ENCODE measurements around the gene RAB37.

The RAB37 gene

GRCh38 chr17:74776044-74776962 lies 39.2 kb downstream of the RAB37 start, which contains the start of gene NAT9:
Gene NAT9, minus strand, starts transcription at chr17:74776345. Its CDS starts 647 bp downstream, at chr17:74775698.
- H3K27ac ChIP-seq (ENCODE audit: low read length) = peak within 1 kb of the TSS; percentile 24
- peaks cover 20% of the 10 kb centered on the region for H3K36me3 ChIP-seq (ENCODE audit: control insufficient read depth, low read depth, low read length)
- no peaks in the 10 kb centered on the region for H3K9me3 ChIP-seq (ENCODE audit: control insufficient read depth, low read depth, low read length)
- peak within 1 kb of the TSS; percentile 83 for H3K9ac ChIP-seq (ENCODE audit: low read length)
- no peaks in the 10 kb centered on the region for H3K27me3 ChIP-seq (ENCODE audit: control insufficient read depth, insufficient read depth, low read length)
- H3K4me1 ChIP-seq (ENCODE audit: control insufficient read depth, low read depth, low read length) = no peaks in the 10 kb centered on the region
- H3K4me3 ChIP-seq (ENCODE audit: low read length) = peak within 1 kb of the TSS; percentile 98

GRCh38 chr17:74776990-74777389 lies 39.9 kb downstream of the RAB37 start:
- H3K9me3 ChIP-seq (ENCODE audit: control insufficient read depth, low read depth, low read length) = no peaks in the 10 kb centered on the region
- H3K4me3 ChIP-seq (ENCODE audit: low read length) = peak overlapping the region; percentile 98
- peaks cover 13% of the 10 kb centered on the region for H3K36me3 ChIP-seq (ENCODE audit: control insufficient read depth, low read depth, low read length)
- peak overlapping the region; percentile 51 for H3K9ac ChIP-seq (ENCODE audit: low read length)
- no peaks in the 10 kb centered on the region for H3K27me3 ChIP-seq (ENCODE audit: control insufficient read depth, insufficient read depth, low read length)
- no peak overlapping the region for H3K27ac ChIP-seq (ENCODE audit: low read length)
- no peaks in the 10 kb centered on the region for H3K4me1 ChIP-seq (ENCODE audit: control insufficient read depth, low read depth, low read length)

- H3K36me3 ChIP-seq (ENCODE audit: control insufficient read depth, low read depth, low read length) = peaks cover 5% of the 10 kb centered on the region
- H3K4me1 ChIP-seq (ENCODE audit: control insufficient read depth, low read depth, low read length) = peaks cover under 1% of the 10 kb centered on the region
These were observed 41.0 kb downstream of the RAB37 start for GRCh38 chr17:74777901-74778515.

GRCh38 chr17:74778960-74779359 lies 41.9 kb downstream of the RAB37 start:
- H3K36me3 ChIP-seq (ENCODE audit: control insufficient read depth, low read depth, low read length) = peaks cover 5% of the 10 kb centered on the region

More at GRCh38 chr17:74777901-74778515, 41.0 kb downstream of the RAB37 start:
- no peak overlapping the region for H3K27ac ChIP-seq (ENCODE audit: low read length)
- H3K9ac ChIP-seq (ENCODE audit: low read length) = no peak overlapping the region
- no peaks in the 10 kb centered on the region for H3K9me3 ChIP-seq (ENCODE audit: control insufficient read depth, low read depth, low read length)
- H3K4me3 ChIP-seq (ENCODE audit: low read length) = no peak overlapping the region
- no peaks in the 10 kb centered on the region for H3K27me3 ChIP-seq (ENCODE audit: control insufficient read depth, insufficient read depth, low read length)

GRCh38 chr17:74779501-74779900 lies 42.4 kb downstream of the RAB37 start:
- Histone ChIP-seq H3K9me3 (ENCODE audit: control insufficient read depth, low read depth, low read length) (no peaks in the 10 kb centered on the region), H3K9ac (ENCODE audit: low read length) (no peak overlapping the region), H3K4me1 (ENCODE audit: control insufficient read depth, low read depth, low read length) (peaks cover 7% of the 10 kb centered on the region), H3K4me3 (ENCODE audit: low read length) (no peak overlapping the region), H3K27ac (ENCODE audit: low read length) (no peak overlapping the region), H3K27me3 (ENCODE audit: control insufficient read depth, insufficient read depth, low read length) (no peaks in the 10 kb centered on the region), H3K36me3 (ENCODE audit: control insufficient read depth, low read depth, low read length) (peaks cover 5% of the 10 kb centered on the region)

More at GRCh38 chr17:74778960-74779359, 41.9 kb downstream of the RAB37 start:
- Histone ChIP-seq H3K27me3 (ENCODE audit: control insufficient read depth, insufficient read depth, low read length) (no peaks in the 10 kb centered on the region), H3K9ac (ENCODE audit: low read length) (no peak overlapping the region), H3K27ac (ENCODE audit: low read length) (no peak overlapping the region), H3K4me1 (ENCODE audit: control insufficient read depth, low read depth, low read length) (peaks cover 5% of the 10 kb centered on the region), H3K9me3 (ENCODE audit: control insufficient read depth, low read depth, low read length) (no peaks in the 10 kb centered on the region), H3K4me3 (ENCODE audit: low read length) (no peak overlapping the region)

- Histone ChIP-seq H3K27ac (ENCODE audit: low read length) (no peak overlapping the region), H3K27me3 (ENCODE audit: control insufficient read depth, insufficient read depth, low read length) (no peaks in the 10 kb centered on the region), H3K9ac (ENCODE audit: low read length) (no peak overlapping the region), H3K9me3 (ENCODE audit: control insufficient read depth, low read depth, low read length) (no peaks in the 10 kb centered on the region), H3K36me3 (ENCODE audit: control insufficient read depth, low read depth, low read length) (peaks cover 5% of the 10 kb centered on the region), H3K4me3 (ENCODE audit: low read length) (no peak overlapping the region), H3K4me1 (ENCODE audit: control insufficient read depth, low read depth, low read length) (peaks cover 7% of the 10 kb centered on the region)
These were observed 42.9 kb downstream of the RAB37 start for GRCh38 chr17:74779948-74780400.

- Histone ChIP-seq H3K27me3 (ENCODE audit: control insufficient read depth, insufficient read depth, low read length) (no peaks in the 10 kb centered on the region), H3K27ac (ENCODE audit: low read length) (no peak overlapping the region), H3K9ac (ENCODE audit: low read length) (no peak overlapping the region), H3K9me3 (ENCODE audit: control insufficient read depth, low read depth, low read length) (no peaks in the 10 kb centered on the region), H3K4me3 (ENCODE audit: low read length) (no peak overlapping the region), H3K36me3 (ENCODE audit: control insufficient read depth, low read depth, low read length) (peaks cover 5% of the 10 kb centered on the region), H3K4me1 (ENCODE audit: control insufficient read depth, low read depth, low read length) (peaks cover 7% of the 10 kb centered on the region)
These were observed 43.6 kb downstream of the RAB37 start for GRCh38 chr17:74780443-74781238.

- H3K4me3 ChIP-seq (ENCODE audit: low read length) = no peak overlapping the region
- no peaks in the 10 kb centered on the region for H3K27me3 ChIP-seq (ENCODE audit: control insufficient read depth, insufficient read depth, low read length)
- no peaks in the 10 kb centered on the region for H3K9me3 ChIP-seq (ENCODE audit: control insufficient read depth, low read depth, low read length)
- H3K36me3 ChIP-seq (ENCODE audit: control insufficient read depth, low read depth, low read length) = peaks cover 5% of the 10 kb centered on the region
- H3K9ac ChIP-seq (ENCODE audit: low read length) = no peak overlapping the region
- peaks cover 7% of the 10 kb centered on the region for H3K4me1 ChIP-seq (ENCODE audit: control insufficient read depth, low read depth, low read length)
- H3K27ac ChIP-seq (ENCODE audit: low read length) = no peak overlapping the region
These were observed 45.5 kb downstream of the RAB37 start for GRCh38 chr17:74782571-74782970.

- Histone ChIP-seq H3K36me3 (ENCODE audit: control insufficient read depth, low read depth, low read length) (peaks cover 5% of the 10 kb centered on the region), H3K4me3 (ENCODE audit: low read length) (no peak overlapping the region), H3K4me1 (ENCODE audit: control insufficient read depth, low read depth, low read length) (peaks cover 7% of the 10 kb centered on the region), H3K27ac (ENCODE audit: low read length) (no peak overlapping the region), H3K9ac (ENCODE audit: low read length) (no peak overlapping the region), H3K9me3 (ENCODE audit: control insufficient read depth, low read depth, low read length) (no peaks in the 10 kb centered on the region), H3K27me3 (ENCODE audit: control insufficient read depth, insufficient read depth, low read length) (no peaks in the 10 kb centered on the region)
These were observed 47.2 kb downstream of the RAB37 start for GRCh38 chr17:74784125-74784810.

- H3K9ac ChIP-seq (ENCODE audit: low read length) = no peak overlapping the region
- no peak overlapping the region for H3K27ac ChIP-seq (ENCODE audit: low read length)
- no peaks in the 10 kb centered on the region for H3K27me3 ChIP-seq (ENCODE audit: control insufficient read depth, insufficient read depth, low read length)
- peaks cover 2% of the 10 kb centered on the region for H3K36me3 ChIP-seq (ENCODE audit: control insufficient read depth, low read depth, low read length)
- no peak overlapping the region for H3K4me3 ChIP-seq (ENCODE audit: low read length)
- no peaks in the 10 kb centered on the region for H3K9me3 ChIP-seq (ENCODE audit: control insufficient read depth, low read depth, low read length)
- H3K4me1 ChIP-seq (ENCODE audit: control insufficient read depth, low read depth, low read length) = peaks cover 7% of the 10 kb centered on the region
These were observed 48.3 kb downstream of the RAB37 start for GRCh38 chr17:74785096-74785980.

Data from iPS-18a (cell line).